Memory B cell (primary cell): ENCODE measurements around the gene PHLDA2.
"Not testable (repeated sequence)": the region's sequence is repeated elsewhere in the genome, so short reads cannot be mapped to it uniquely, and the experiment has no call there.

ENCODE experiments used
- ATAC-seq: fragments of 150-1000 bp; cut with Tn5 transposase; 2 replicates; pipeline ENCODE4 v1.10.0; 2021; ENCODE audit warnings: low read depth, mild to moderate bottlenecking, moderate library complexity
- DNase-seq, 2 donors: peaks; one replicate each; pipeline ENCODE4 v3.0.0; 2022; ENCODE audit warnings: low spot score in 2 of 2
- H3K27ac Mint-ChIP-seq: one replicate; pipeline ENCODE4 v1.8.0; 2022; ENCODE audit warnings: mild to moderate bottlenecking, moderate library complexity, mixed read lengths
- H3K27me3 Mint-ChIP-seq: one replicate; pipeline ENCODE4 v1.8.0; 2022; ENCODE audit warnings: mixed read lengths
- H3K36me3 Mint-ChIP-seq: one replicate; pipeline ENCODE4 v1.8.0; 2022; ENCODE audit warnings: mild to moderate bottlenecking, mixed read lengths
- H3K4me1 Mint-ChIP-seq: one replicate; pipeline ENCODE4 v1.8.0; 2022; ENCODE audit warnings: mixed read lengths
- H3K4me3 Mint-ChIP-seq: one replicate; pipeline ENCODE4 v1.8.0; 2022; ENCODE audit warnings: mild to moderate bottlenecking, moderate library complexity, mixed read lengths
- H3K9me3 Mint-ChIP-seq: one replicate; pipeline ENCODE4 v1.8.0; 2022; ENCODE audit warnings: mixed read lengths

PHLDA2 gene

GRCh38 chr11:2940147-2940920, 11.1 kb upstream of the PHLDA2 start:
- Mint-ChIP-seq H3K27me3 (no peaks in the 10 kb centered on the region), H3K4me1 (no peaks in the 10 kb centered on the region), H3K9me3 (peaks cover 17% of the 10 kb centered on the region), H3K36me3 (peaks cover 19% of the 10 kb centered on the region), H3K27ac (no peak overlapping the region), H3K4me3 (no peak overlapping the region)
- DNase-seq, result no peak
- no peak for ATAC-seq

GRCh38 chr11:2938458-2939418, 9.5 kb upstream of the PHLDA2 start:
- not testable (repeated sequence) for H3K4me3 Mint-ChIP-seq
- H3K27ac Mint-ChIP-seq, result peak overlapping the region; percentile 80

GRCh38 chr11:2937641-2938457, 8.6 kb upstream of the PHLDA2 start:
- Mint-ChIP-seq H3K27ac (peak overlapping the region; percentile 80), H3K36me3 (peaks cover 13% of the 10 kb centered on the region), H3K9me3 (peaks cover 17% of the 10 kb centered on the region)
- not testable (repeated sequence) for ATAC-seq, H3K27me3 Mint-ChIP-seq, DNase-seq, H3K4me1 Mint-ChIP-seq, H3K4me3 Mint-ChIP-seq

More at GRCh38 chr11:2938458-2939418, 9.5 kb upstream of the PHLDA2 start:
- Mint-ChIP-seq H3K9me3 (peaks cover 17% of the 10 kb centered on the region), H3K36me3 (peaks cover 13% of the 10 kb centered on the region)
- DNase-seq, H3K4me1 Mint-ChIP-seq, ATAC-seq, H3K27me3 Mint-ChIP-seq: not testable (repeated sequence)

GRCh38 chr11:2934611-2935239, 5.5 kb upstream of the PHLDA2 start:
- peaks cover 6% of the 10 kb centered on the region for H3K27me3 Mint-ChIP-seq
- H3K9me3 Mint-ChIP-seq, result peaks cover 17% of the 10 kb centered on the region
- DNase-seq, result no peak
- H3K36me3 Mint-ChIP-seq, result peaks cover 13% of the 10 kb centered on the region
- no peak overlapping the region for H3K27ac Mint-ChIP-seq
- peaks cover 7% of the 10 kb centered on the region for H3K4me1 Mint-ChIP-seq
- no peak overlapping the region for H3K4me3 Mint-ChIP-seq
- no peak for ATAC-seq

- no peak overlapping the region for H3K27ac Mint-ChIP-seq
- no peak overlapping the region for H3K4me3 Mint-ChIP-seq
- H3K4me1 Mint-ChIP-seq, result peaks cover 7% of the 10 kb centered on the region
- DNase-seq (no peak), ATAC-seq (no peak)
- peaks cover 13% of the 10 kb centered on the region for H3K36me3 Mint-ChIP-seq
- peaks cover 15% of the 10 kb centered on the region for H3K9me3 Mint-ChIP-seq
- H3K27me3 Mint-ChIP-seq, result peaks cover 6% of the 10 kb centered on the region
These were observed 4.9 kb upstream of the PHLDA2 start for GRCh38 chr11:2934021-2934550.

- H3K27me3 Mint-ChIP-seq, result peaks cover 8% of the 10 kb centered on the region
- H3K36me3 Mint-ChIP-seq, result peaks cover 10% of the 10 kb centered on the region
- peaks cover 7% of the 10 kb centered on the region for H3K4me1 Mint-ChIP-seq
- H3K4me3 Mint-ChIP-seq, result no peak overlapping the region
- DNase-seq (no peak), ATAC-seq (peak; percentile 42)
- H3K27ac Mint-ChIP-seq, result no peak overlapping the region
- peaks cover 10% of the 10 kb centered on the region for H3K9me3 Mint-ChIP-seq
These were observed 4.3 kb upstream of the PHLDA2 start for GRCh38 chr11:2933375-2934020.

- ATAC-seq (no peak), DNase-seq (no peak)
- peaks cover 8% of the 10 kb centered on the region for H3K27me3 Mint-ChIP-seq
- H3K9me3 Mint-ChIP-seq, result peaks cover 4% of the 10 kb centered on the region
- H3K36me3 Mint-ChIP-seq, result peaks cover 4% of the 10 kb centered on the region
- peaks cover 11% of the 10 kb centered on the region for H3K4me1 Mint-ChIP-seq
- H3K27ac Mint-ChIP-seq, result no peak overlapping the region
- H3K4me3 Mint-ChIP-seq, result no peak overlapping the region
These were observed 3.6 kb upstream of the PHLDA2 start for GRCh38 chr11:2932850-2933251.

- Mint-ChIP-seq H3K4me1 (peaks cover 11% of the 10 kb centered on the region), H3K27me3 (peaks cover 8% of the 10 kb centered on the region), H3K27ac (no peak overlapping the region), H3K9me3 (no peaks in the 10 kb centered on the region), H3K36me3 (no peaks in the 10 kb centered on the region), H3K4me3 (no peak overlapping the region)
- ATAC-seq (no peak), DNase-seq (no peak)
These were observed 2.8 kb upstream of the PHLDA2 start for GRCh38 chr11:2931771-2932738.

- H3K27ac Mint-ChIP-seq, result no peak overlapping the region
- no peaks in the 10 kb centered on the region for H3K36me3 Mint-ChIP-seq
- H3K27me3 Mint-ChIP-seq, result peaks cover 8% of the 10 kb centered on the region
- peaks cover 11% of the 10 kb centered on the region for H3K4me1 Mint-ChIP-seq
- no peak overlapping the region for H3K4me3 Mint-ChIP-seq
- ATAC-seq (no peak), DNase-seq (no peak)
- no peaks in the 10 kb centered on the region for H3K9me3 Mint-ChIP-seq
These were observed 2.2 kb upstream of the PHLDA2 start for GRCh38 chr11:2931420-2931746.

GRCh38 chr11:2930704-2931419, 1.6 kb upstream of the PHLDA2 start:
- no peak overlapping the region for H3K27ac Mint-ChIP-seq
- peak; percentile 50 for ATAC-seq
- peaks cover 8% of the 10 kb centered on the region for H3K27me3 Mint-ChIP-seq
- H3K9me3 Mint-ChIP-seq, result no peaks in the 10 kb centered on the region
- DNase-seq, result peak; percentile 35
- H3K4me1 Mint-ChIP-seq, result peaks cover 11% of the 10 kb centered on the region
- H3K4me3 Mint-ChIP-seq, result peak overlapping the region; percentile 77
- H3K36me3 Mint-ChIP-seq, result no peaks in the 10 kb centered on the region

- DNase-seq (no peak), ATAC-seq (peak; percentile 55)
- Mint-ChIP-seq H3K4me1 (peaks cover 11% of the 10 kb centered on the region), H3K4me3 (peak overlapping the region; percentile 77), H3K27ac (no peak overlapping the region), H3K9me3 (no peaks in the 10 kb centered on the region), H3K36me3 (no peaks in the 10 kb centered on the region), H3K27me3 (peaks cover 8% of the 10 kb centered on the region)
These were observed 907 bp upstream of the PHLDA2 start for GRCh38 chr11:2929950-2930703.
